Measurements from ENCODE around the gene SGCA.

GRCh38 chr17:50219342-50219741 lies 53.5 kb downstream of the SGCA start:
- TF ChIP-seq CEBPG (CRISPR knock-in tag; IDR thresholded peaks at IDR 0.05) (no peak), EZH2 (conservative IDR thresholded peaks at IDR 0.05; ENCODE audit: low read depth, low read length) (no peak), MAX (IDR thresholded peaks at IDR 0.05) (no peak), ZNF782 (CRISPR knock-in tag; IDR thresholded peaks at IDR 0.05; ENCODE audit: borderline replicate concordance) (no peak), SMC3 (IDR thresholded peaks at IDR 0.05; ENCODE audit: low read length) (no peak), POLR2AphosphoS5 (IDR thresholded peaks at IDR 0.05; ENCODE audit: low read depth, low read length) (no peak)
